AG04450 (cell line): ENCODE results near the gene BEAN1. TPM values are rescaled to one million over a fixed set of nuclear protein-coding genes. Genes with fewer than 3 reads are reported as not detected.

Experiments used
- CTCF ChIA-PET: fragments of 300-600, 350-600 bp; formaldehyde crosslinking; extraction: SDS; loops from one replicate; lab custom pipeline; 2022; ENCODE audit warnings: antibody characterized with exemption, inconsistent platforms; lab: Charles Lee
- POLR2A ChIA-PET: fragments of 350-600 bp; formaldehyde crosslinking; extraction: SDS; loops from one replicate; lab custom pipeline; 2021; ENCODE audit warnings: antibody characterized with exemption, inconsistent platforms; lab: Yijun Ruan, JAX
- DNase-seq: peaks from one replicate; pipeline ENCODE4 v3.0.0-alpha.2; 2011; ENCODE audit warnings: low read depth, low spot score
- H3K27ac ChIP-seq: one replicate; pipeline ENCODE4 v1.5.1; 2012; ENCODE audit warnings: low read depth, low read length, control low read depth
- H3K27me3 ChIP-seq: one replicate; pipeline ENCODE4 v1.6.0; 2012; ENCODE audit warnings: low read length; ENCODE audit not compliant: control insufficient read depth, insufficient read depth
- H3K4me3 ChIP-seq: 2 replicates; pipeline ENCODE4 v1.5.1; 2011; ENCODE audit warnings: mild to moderate bottlenecking, low read depth, low read length, control low read depth
- H3K9me3 ChIP-seq: 2 replicates; pipeline ENCODE4 v1.5.1; 2012; ENCODE audit warnings: low read length; ENCODE audit not compliant: control insufficient read depth, insufficient read depth
- polyA plus RNA-seq: library from polyadenylated mRNA; depleted of rRNA; stranded (reverse); fragments of >200 nt; gene quantifications from 2 replicates; pipeline ENCODE4 v1.2.3, GENCODE V29; 2011
- TF ChIP-seq, protein P1 (sequence below): IDR thresholded peaks from 2 replicates; pipeline ENCODE4 v1.5.1; 2011; ENCODE audit warnings: low read depth, low read length, control low read depth, inconsistent platforms

BEAN1 gene
- polyA plus RNA-seq, 1 experiment: not detected

DNA sequence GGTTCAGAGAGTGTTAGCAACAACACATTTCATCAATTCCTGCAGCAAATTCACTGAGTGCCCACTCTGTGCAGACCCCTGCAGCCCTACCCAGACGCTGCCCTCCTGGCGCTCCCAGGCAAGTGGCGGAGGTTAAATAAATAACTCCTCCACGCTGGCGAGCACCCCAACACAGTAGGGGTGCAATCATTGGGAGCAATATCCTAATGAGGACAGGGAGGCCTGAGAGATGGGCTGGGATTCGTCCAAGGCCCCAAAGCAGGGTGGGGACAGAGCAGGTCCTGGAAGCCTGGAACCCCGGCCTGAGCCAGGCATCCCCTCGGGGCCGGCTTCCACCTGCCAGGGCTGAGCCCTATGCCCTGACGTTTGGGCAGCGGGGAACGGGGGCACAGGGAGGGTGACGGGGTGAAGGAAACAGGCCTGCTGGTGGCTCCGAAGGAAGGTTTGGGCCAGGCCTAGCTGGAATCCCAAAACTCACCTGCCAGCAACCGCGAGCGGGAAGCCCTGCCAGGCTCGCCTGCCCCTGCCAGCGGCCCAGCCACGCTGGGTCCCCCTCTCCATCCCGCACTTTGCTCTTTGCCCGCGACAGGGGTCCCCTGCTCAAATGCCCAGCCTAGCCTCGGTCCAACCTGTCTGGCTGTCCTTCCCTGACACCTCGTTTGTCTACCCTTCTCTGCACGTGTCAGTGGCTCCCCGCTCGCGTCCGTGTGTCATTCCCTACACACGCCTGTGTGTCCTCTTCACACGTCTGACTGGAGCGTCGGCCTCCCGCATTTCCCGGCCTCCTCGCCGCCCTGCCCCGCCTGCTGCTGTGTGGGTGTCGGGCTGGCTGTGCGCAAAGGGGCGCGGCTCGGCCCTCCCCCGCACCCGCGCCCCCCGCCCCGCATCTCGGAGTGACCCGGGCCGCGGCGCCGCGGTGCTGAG lies 721 bp upstream of the BEAN1 start:
- TF ChIP-seq, protein P1, sequence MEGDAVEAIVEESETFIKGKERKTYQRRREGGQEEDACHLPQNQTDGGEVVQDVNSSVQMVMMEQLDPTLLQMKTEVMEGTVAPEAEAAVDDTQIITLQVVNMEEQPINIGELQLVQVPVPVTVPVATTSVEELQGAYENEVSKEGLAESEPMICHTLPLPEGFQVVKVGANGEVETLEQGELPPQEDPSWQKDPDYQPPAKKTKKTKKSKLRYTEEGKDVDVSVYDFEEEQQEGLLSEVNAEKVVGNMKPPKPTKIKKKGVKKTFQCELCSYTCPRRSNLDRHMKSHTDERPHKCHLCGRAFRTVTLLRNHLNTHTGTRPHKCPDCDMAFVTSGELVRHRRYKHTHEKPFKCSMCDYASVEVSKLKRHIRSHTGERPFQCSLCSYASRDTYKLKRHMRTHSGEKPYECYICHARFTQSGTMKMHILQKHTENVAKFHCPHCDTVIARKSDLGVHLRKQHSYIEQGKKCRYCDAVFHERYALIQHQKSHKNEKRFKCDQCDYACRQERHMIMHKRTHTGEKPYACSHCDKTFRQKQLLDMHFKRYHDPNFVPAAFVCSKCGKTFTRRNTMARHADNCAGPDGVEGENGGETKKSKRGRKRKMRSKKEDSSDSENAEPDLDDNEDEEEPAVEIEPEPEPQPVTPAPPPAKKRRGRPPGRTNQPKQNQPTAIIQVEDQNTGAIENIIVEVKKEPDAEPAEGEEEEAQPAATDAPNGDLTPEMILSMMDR: no peak
- DNase-seq: no peak
- POLR2A ChIA-PET: no interaction called here

DNA sequence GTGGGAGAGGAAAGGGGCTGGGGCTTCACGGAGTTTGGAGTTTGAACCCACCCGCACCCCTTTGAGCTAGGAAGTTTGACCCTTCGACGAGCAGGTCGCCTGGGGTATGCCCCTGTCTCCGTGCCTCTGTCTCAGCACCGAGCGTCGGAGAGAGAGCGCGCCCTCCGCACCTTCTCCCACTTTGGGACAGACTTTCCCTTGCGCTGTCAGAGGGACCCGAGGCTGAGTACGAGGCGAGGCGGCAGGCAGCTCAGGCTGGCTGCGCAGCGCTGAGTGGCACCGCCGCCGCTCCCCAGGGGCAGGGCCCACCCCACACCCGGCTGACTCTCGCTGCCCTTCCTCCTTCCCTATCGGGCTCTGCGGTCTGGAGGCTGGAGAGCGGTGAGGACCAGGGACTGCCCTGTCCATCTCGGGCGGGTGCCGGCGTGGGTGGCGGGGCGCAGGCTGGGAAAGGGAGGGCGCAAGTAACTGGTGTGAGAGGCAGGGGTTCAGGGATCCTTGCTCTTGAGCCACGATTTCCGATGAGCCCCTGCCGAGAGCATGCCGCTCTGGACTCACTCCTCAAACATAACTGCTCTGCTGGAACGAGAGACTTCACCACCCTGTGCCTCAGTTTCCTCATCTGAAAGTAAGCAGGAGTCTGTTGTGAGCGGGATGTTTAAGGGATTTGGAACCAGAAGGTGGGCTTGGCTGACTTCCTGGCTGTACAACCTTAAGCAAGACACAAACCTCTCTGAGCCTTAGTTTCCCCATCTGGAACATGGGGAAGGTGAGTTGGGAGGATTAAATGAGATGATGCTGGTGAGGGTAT lies 981 bp downstream of the BEAN1 start:
- Histone ChIP-seq H3K27me3 (peaks cover 73% of the 10 kb centered on the region), H3K27ac (no peak overlapping the region), H3K9me3 (no peaks in the 10 kb centered on the region; the same call in 1 of the 2 replicates), H3K4me3 (no peak overlapping the region)
- no peak for DNase-seq
- ChIA-PET CTCF (no interaction called here), POLR2A (no interaction called here)
- TF ChIP-seq, protein P1: no peak

More for the DNA sequence above, 721 bp upstream of the BEAN1 start:
- no peak overlapping the region for H3K27ac ChIP-seq
- peaks cover 66% of the 10 kb centered on the region for H3K27me3 ChIP-seq
- peak overlapping the region; percentile 46 for H3K4me3 ChIP-seq
- CTCF ChIA-PET: no interaction called here
- H3K9me3 ChIP-seq: no peaks in the 10 kb centered on the region; the same call in 1 of the 2 replicates

DNA sequence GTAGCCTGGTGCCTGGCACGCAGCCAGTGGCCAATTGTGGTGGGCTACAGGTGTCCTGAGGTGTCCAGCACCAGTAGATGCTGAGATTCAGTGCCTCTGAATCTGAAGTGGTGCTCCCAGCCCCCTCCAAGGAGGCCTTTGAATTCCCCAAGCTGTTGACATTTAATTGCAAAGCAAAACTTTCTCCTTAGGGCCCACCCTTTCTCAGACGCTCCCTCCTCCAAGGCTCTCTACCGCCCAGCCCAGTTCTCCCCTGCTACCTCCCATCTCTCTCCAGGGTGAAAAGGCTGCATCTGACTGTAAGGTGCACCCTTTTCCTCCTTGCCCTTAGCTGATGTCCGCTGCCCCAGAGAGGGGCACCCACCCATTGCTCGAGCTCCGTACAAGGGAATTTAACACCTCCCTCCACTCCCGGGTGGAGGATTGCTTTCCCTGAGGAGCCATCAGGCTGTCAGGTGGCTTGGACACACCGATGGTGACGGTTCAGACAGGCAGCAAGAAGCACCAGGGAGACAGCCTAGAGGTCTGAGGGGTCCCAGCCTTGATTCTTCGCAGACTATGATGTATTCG lies 1.7 kb downstream of the BEAN1 start:
- H3K4me3 ChIP-seq: no peak overlapping the region
- H3K27ac ChIP-seq: no peak overlapping the region
- POLR2A ChIA-PET: no interaction called here
- CTCF ChIA-PET: no interaction called here
- peaks cover 67% of the 10 kb centered on the region for H3K27me3 ChIP-seq
- TF ChIP-seq, protein P1: no peak
- no peaks in the 10 kb centered on the region; the same call in 1 of the 2 replicates for H3K9me3 ChIP-seq
- no peak for DNase-seq

DNA sequence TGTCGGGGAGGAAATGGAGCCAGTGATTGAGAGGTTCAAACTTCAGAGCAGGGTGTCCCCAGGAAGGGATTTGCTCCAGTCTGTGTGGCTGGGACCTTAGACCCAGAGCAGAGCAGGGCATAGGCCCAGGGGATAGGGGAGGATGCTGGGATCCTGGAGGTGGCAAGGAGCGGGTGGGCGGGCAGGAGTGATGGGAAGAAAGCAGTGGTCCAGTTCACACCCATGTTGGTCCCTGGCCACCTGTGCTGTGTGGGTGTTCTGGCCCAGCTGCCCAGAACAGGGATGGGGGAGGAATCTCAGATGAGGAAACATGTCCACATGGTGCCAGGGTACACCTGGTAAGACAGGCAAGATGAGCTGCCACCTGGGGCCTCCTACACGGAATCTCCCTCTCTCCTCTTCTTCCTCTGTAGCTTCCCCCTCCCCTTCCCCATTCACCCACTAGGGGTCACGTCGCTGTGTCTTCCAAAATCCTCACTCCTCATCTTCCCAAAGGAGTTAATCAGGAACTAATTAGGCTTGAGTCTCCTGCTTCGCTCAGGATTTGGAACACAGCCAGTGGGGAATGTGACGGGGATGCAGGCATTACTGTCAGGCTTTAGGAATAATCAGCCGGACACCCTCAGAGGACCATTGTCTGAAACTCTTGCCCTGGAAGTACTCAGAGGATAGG lies 2.3 kb downstream of the BEAN1 start:
- TF ChIP-seq, protein P1: no peak; the same call in 1 of the 2 replicates
- ChIA-PET POLR2A (no interaction called here), CTCF (no interaction called here)
- no peak for DNase-seq
- no peaks in the 10 kb centered on the region; the same call in 1 of the 2 replicates for H3K9me3 ChIP-seq
- no peak overlapping the region for H3K4me3 ChIP-seq
- H3K27me3 ChIP-seq: peaks cover 62% of the 10 kb centered on the region
- no peak overlapping the region for H3K27ac ChIP-seq
